HG02678 (cell line): Measurements from ENCODE around the gene DES.

ENCODE experiments used
- ATAC-seq: cut with Tn5 transposase; IDR thresholded peaks from one replicate; pipeline ENCODE4 v1.9.1; 2021; ENCODE audit warnings: mild to moderate bottlenecking, moderate library complexity; ENCODE audit not compliant: unreplicated experiment

DES gene

DNA sequence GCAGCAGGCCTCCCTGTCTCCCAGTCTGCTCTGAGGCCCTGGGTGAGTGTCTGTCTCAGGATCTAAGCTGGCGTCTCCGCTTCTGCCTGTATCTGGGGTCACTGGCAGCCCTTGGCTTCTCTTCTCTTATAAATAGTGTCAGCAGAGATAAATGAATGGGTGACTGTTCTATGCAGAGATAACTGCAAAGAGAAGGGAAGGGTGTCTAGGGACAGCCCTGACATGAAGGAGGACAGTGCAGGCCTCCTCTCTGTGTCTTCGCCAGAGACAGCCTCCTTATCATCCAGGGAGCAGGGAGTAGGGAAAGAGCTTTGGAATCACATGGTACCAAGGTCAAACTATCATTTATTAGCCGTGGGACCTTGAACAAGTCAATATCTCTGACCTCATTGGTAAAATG, 52.3 kb downstream of the DES start:
- no peak for ATAC-seq

DNA sequence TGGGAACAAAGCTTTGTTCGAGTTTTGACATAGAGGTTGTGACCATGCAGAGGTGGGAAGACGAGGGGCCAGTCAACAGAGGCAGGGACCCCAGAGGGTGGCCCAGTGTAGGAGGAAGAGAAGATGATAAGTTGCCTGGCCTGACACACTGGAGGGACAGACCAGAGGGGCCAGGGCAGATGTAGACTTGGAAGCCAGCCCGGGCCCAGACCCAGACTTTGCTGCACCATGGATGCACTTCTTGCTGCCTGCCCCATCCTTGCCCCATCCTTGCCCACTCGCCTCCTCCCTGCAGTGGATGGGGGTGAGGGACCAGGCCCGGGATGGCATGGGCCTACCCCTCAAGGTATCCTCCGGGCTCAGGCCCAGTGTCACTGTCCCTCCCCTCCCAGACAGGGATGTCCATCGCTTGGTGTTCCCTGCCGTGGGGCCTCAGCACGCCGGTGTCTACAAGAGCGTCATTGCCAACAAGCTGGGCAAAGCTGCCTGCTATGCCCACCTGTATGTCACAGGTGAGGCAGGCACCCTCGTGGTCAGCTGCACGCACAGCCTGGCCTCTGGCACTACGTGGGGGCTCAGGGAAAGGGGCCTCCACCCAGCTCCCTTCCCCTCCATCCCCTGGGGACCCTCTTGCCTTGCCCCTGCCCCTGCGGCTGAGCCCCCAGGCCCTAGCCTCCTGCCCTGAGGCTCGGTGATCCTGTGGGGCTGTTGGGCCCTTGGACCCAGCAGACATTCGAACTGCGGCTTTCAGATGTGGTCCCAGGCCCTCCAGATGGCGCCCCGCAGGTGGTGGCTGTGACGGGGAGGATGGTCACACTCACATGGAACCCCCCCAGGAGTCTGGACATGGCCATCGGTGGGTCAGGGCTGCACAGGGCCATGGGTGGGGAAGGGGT, 53.5 kb downstream of the DES start:
- ATAC-seq = no peak

- no peak for ATAC-seq
Observed at GRCh38 chr2:219472629-219473187, 54.5 kb downstream of the DES start.

GRCh38 chr2:219473511-219473910, 55.3 kb downstream of the DES start:
- ATAC-seq = no peak

GRCh38 chr2:219474285-219475060, 56.3 kb downstream of the DES start:
- no peak for ATAC-seq

GRCh38 chr2:219475278-219475677, 57.1 kb downstream of the DES start:
- no peak for ATAC-seq

DNA sequence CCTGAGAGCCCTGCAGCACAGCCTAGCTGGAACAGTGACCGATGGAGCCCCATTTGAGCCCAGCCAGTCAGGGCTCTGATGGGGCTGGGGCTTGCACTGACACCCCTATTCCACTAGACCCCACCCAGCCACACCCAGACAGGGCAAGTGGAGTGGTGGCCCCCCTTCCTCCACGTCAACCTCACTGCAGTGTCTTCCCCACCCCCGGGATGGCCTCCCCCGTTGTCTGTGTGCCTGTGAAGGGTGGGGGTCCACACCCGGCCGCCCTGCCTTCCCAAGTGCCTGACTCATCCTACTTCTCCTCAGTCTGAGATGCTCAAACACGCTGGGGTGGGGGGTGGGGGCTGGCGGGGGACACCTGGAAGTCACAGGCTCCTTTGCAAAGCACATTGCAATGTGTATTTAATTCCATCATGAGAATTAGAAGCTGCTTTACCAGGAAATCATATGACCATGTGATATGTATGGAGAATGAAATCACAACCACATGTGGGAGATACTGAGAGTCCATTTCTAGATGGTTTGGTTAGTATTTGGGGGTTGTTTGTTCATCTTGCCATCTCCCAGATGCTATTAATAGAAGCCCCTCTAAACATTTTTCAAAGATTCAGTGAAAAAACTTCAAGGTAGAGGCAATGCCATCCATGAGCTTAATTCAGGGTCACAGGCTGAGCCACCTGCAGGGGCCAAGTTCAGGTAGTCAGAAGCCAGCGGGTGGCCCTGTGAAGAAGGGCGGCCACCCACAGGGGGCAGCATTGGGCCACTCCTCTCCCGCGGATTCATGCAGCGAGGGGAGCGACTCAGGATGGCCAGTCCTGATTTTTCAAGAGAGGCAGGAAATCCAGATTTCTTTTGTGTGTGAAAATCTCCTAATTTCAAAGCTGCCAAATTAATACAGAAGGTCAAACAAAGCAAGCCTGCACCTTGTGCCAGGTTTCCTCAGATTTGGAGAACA, 57.8 kb downstream of the DES start:
- ATAC-seq = no peak
